OCI-M2 (cell line): ENCODE measurements around the gene SSC5D.
"Not testable (repeated sequence)": the region's sequence is repeated elsewhere in the genome, so short reads cannot be mapped to it uniquely, and the experiment has no call there.

ENCODE experiments used
- DNase-seq: peaks from one replicate; lab custom pipeline; 2025; ENCODE audit not compliant: unreplicated experiment; lab: John Stamatoyannopoulos, UW

The SSC5D gene

GRCh38 chr19:55487924-55488687 lies at the start of gene SSC5D:
Gene SSC5D, plus strand, starts transcription at chr19:55488436. Its CDS starts 154 bp downstream, at chr19:55488590.
- no peak for DNase-seq

- DNase-seq, result no peak
Measured at GRCh38 chr19:55439052-55439451, 49.2 kb upstream of the SSC5D start.

GRCh38 chr19:55440411-55441105 lies 47.7 kb upstream of the SSC5D start:
- DNase-seq, result no peak

GRCh38 chr19:55441319-55441691 lies 46.9 kb upstream of the SSC5D start:
- no peak for DNase-seq

GRCh38 chr19:55441692-55442321 lies 46.4 kb upstream of the SSC5D start:
- no peak for DNase-seq

GRCh38 chr19:55442372-55442961 lies 45.8 kb upstream of the SSC5D start:
- DNase-seq, result no peak

- no peak for DNase-seq
Measured at GRCh38 chr19:55443045-55443823, 45.0 kb upstream of the SSC5D start, which contains the start of gene SHISA7. Gene SHISA7, minus strand, starts transcription at chr19:55443300. Its CDS starts 437 bp downstream, at chr19:55442863.

GRCh38 chr19:55443824-55444480 lies 44.3 kb upstream of the SSC5D start:
- DNase-seq, result no peak

- DNase-seq, result no peak
Measured at GRCh38 chr19:55444646-55445045, 43.6 kb upstream of the SSC5D start.

GRCh38 chr19:55446060-55446459 lies 42.2 kb upstream of the SSC5D start:
- DNase-seq, result no peak

GRCh38 chr19:55447421-55448174 lies 40.6 kb upstream of the SSC5D start:
- no peak for DNase-seq

- DNase-seq, result not testable (repeated sequence)
Measured at GRCh38 chr19:55448175-55448490, 40.1 kb upstream of the SSC5D start.

- no peak for DNase-seq
Measured at GRCh38 chr19:55449469-55449868, 38.8 kb upstream of the SSC5D start.

GRCh38 chr19:55451163-55451964 lies 36.9 kb upstream of the SSC5D start:
- DNase-seq, result no peak

GRCh38 chr19:55451965-55452748 lies 36.1 kb upstream of the SSC5D start:
- no peak for DNase-seq

- DNase-seq, result no peak
Measured at GRCh38 chr19:55452749-55453346, 35.4 kb upstream of the SSC5D start.

- DNase-seq, result no peak
Measured at GRCh38 chr19:55453511-55454260, 34.5 kb upstream of the SSC5D start.
